Hypothalamus (tissue), 51 donors: ENCODE data around the gene RBP7.
"Not testable (repeated sequence)": the region's sequence is repeated elsewhere in the genome, so short reads cannot be mapped to it uniquely, and the experiment has no call there.

Experiments
- DNase-seq, 51 donors: peaks; one replicate each; lab custom pipeline; 2025; lab: John Stamatoyannopoulos, UW

The RBP7 gene

DNA sequence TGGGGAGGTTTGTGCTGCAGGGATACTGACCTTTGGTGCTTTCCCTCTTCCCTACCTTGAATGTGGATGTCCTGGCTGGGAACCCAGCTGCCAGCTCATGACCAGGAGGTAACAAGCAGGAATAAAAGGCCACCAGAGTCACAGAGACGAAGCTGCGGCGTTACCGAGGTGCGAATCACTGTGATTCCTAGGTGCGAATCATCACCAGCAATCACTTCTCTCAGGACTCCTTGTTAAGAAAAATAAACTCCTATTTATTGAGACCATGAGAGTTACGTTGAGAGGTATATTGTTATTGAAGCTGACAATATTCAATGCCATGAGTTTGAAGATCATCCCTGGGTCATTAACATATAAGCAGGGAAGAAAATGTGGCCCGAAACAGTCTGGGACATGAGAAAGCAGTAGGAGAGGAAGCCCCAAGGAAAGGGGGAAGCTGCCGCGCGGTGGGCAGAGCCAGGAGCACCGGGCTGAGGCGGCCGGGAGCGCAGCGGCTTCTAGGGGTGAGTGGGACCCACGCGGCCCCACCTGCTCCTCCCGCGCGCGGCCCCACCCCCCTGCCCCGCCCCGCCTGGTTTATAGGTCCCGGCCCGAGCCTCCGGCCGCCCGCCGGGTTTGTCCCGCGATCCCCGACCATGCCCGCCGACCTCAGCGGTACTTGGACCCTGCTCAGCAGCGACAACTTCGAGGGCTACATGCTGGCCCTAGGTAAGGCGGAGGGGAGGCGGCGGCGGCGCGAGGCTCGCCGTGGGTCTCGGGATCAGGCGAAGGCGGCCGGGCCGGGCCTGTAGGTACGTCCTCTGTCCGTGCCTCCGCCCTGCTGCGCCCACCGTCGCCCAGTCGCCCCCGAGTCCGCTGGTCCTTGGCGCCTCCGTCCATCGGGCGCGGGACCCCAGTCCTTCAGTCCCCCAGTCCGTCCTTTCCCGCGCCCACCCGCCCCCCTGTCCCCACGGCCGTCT is at the start of gene RBP7:
RBP7 (plus strand) TSS at position 605 of the 959 bp plus-strand sequence; CDS start at position 636, 31 bp downstream.
- peak in 9 of 51 donors; percentile 3 to 43 (median 19) for DNase-seq

DNA sequence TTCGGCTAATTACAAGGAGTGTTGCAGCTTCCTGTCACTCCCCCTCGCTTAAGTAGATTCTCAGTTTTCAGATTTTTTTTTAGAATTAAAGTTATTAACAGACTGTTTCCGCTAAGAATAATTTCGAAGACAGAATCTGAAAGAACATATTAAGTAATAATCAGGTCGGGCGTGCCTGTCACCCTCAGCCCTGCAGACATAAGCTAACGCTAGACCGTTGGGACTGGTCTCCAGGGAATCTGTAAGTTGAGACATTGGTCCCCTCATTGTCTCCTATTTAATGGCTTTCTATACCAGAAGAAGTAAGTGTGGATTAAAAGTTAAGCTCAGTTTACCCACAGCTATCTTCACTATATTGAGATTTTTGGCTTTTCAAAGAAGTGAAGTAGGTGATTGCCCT is 39.3 kb upstream of the RBP7 start:
- DNase-seq: no peak

DNA sequence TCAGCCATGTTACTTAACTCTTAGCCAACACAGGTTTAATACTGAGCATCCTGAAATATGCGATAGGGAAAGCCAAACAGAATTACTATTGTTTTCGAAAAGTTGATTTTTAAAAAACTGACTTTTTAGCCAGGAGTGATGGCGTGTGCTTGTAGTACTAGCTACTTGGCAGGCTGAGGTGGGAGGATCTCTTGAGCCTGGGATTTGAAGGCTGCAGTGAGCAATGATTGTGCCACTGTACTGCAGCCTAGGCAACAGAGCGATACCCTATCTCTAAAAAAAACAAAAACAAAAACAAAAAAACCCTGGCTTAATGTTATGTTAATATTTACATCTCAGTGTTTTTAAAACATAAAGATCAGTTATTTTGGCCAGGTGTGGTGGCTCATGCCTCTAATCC is 37.0 kb upstream of the RBP7 start:
- DNase-seq: no peak

DNA sequence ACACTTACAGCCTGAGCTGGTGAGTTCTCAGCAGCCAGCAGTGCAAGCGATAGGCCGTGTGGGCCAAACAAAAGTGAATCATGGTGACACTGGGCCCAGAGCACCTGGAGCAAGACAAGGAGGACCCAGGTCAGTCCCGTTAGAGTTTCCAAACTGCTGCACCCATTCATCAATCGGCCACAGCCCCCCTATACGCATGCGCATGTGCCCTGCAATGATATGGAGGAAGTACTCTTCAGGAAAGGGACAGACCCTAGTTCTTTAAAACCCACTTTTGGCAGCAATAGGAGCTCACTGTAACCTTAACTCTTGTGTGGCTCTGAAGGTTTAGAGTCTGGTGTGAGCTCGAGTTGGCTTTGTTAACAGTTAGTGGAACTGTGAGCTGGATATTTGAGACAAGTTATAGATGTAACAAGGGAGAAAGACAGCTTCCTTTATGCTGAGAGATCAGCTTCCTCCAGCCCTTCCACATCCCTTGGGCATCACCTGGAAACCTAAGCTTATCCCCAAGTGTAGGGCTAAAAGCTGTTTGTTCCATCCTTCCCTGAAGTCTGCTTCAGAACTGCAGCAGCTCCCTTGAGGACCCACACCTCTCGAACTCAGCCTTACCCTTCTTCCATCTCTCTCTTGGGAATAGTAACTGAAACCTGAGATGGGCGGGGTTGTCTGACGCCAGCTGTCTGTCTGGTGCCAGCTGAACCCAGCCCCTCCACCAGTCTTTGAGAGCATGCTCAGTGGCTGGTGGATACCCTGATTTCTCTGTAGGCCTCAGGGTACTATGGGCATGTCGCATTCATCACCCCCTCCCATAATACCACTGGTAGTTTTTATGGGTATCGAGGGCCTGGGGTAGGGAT is 36.1 kb upstream of the RBP7 start:
- DNase-seq: no peak

DNA sequence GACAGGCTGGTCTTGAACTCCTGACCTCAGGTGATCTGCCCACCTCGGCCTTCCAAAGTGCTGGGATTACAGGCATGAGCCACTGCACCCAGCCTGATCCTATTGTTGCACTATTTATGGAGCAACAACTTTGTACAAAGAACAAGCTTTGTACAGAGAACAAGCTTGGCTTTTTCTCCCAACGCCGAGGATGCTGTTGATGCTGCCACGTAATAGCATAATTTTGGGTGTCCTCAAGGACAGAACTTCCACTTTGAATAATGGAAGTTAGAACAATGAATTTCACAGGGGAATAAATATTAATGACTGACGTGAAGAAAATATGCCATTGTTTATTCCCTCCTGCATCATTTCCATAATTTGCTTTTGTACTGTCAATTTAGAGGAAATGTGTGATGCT is 12.8 kb upstream of the RBP7 start:
- peak in 10 of 51 donors; percentile 1 to 28 (median 8) for DNase-seq

DNA sequence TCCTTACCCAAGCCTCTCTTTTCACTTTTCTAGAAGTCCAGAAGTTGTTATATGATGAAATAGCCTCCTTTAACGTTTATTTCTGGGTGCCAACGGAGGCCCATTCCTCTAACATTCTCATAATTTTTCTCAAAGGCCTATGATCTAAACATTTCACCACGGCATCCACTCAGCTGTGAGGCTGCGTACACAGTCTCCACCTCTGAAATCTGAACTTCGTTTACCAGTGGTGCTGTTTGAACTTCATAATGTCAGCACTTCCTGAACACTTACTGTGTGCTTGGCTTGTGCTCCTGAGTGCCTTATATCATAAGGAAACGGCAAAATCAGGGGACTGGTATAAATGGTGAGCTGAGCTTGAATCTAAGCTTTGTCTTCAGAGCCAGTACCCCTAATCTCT is 12.0 kb upstream of the RBP7 start:
- no peak for DNase-seq

DNA sequence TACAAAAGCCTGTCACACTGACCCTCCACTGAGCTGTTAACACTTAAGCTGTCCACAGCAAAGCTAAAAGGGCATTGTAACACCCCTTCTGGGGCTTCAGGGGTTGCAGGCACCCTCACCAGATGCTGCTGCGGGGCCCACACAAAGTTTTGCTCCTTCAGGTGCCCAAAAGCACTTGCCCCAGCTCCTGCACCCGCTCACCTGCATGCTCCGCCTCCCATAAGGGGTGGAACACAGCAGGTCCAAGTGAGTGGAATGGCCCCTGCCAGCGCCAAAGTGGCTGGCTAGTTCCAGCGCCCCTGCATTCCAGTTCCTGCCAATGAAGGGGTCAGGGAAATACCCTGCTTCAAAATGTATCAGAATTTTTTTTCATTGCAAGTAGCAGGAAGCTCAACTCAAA is 7.3 kb upstream of the RBP7 start:
- DNase-seq: no peak

DNA sequence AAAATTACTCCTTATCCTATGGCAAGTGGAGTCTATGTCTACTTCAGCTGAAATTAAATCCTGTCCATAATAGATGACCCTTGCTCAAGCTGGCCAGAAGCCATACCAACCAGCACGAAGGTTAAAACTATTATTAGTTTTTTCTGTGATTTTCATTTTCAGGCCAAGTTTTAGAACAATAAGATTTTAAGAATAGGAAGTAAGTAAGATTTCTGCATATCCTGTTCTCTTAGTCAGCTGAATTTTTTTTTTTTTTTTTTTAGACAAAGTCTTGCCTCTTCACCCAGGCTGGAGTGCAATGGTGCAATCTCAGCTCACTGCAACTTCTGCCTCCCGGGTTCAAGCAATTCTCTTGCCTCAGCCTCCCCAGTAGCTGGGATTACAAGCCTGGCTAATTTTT is 6.1 kb upstream of the RBP7 start:
- DNase-seq: no peak

DNA sequence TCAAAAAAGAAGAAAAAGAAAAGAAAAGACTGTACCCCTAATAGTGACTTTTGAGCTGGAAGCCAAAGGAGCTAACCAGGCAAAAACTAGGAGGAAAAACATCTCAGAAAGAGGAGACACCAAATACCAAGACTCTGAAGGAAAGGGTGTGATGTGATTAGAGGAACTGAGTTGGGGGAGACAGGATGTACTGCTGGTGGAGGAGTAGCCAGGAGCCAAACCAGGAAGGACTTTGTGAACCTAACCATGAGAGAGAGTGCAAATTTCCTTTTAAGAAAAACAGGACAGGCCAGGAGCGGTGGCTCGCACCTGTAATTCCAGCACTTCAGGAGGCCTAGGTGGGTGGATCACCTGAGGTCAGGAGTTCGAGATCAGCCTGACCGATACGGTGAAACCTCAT is 4.1 kb upstream of the RBP7 start:
- DNase-seq: no peak

DNA sequence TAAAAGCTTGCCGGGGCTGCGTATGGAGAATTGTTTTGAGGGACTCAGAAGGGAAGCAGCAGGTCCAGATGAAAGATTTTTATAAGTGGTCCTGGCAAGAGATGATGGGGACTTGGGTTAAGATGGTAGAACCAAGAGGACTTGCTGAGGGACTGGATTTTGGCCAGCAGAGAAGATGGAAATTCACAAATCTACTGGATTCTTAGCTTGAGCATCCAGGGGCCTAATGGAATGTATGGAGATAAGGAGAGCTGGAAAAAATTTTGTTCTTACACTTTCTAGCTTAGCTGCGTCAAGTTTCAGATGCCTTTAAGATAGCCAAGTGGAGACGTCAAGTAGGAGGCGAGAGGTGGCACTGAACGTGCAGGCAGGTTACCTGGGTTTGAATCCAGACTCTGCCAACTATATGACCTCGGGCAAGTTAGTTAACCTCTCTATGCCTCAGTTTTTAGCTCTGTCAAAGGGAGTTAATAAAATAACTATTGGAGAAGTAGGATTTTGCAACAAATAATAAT is 3.4 kb upstream of the RBP7 start:
- no peak for DNase-seq

DNA sequence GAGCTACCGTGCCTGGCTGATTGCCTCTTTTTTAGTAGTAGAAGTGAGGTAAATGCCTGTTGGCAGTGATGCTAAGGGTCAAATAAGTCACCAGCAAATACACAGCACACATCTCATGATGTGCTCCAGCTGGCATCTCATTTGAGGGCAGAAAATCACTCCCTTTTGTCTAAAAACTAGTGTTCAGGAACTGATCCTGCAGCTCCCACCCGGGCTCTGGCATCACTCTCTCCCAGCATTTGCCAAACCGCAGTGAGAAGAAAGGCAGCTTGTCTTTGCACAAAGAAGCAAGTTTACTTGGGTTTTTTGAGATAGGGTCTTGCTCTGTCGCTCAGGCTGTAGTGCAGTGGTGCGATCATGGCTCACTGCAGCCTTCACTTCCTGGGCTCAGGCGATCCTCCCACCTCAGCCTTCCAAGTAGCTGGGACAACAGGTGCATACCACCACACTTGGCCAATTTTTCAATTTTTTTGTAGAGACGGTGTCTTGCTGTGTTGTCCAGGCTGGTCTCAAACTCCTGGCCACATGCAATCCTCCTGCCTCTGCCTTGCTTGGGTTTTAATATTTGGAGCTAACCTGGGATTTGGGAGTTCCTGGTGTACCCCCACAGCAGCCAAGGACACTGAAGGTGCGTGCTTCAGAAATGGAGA is 4.1 kb downstream of the RBP7 start:
- DNase-seq: peak in 36 of 51 donors; percentile 8 to 77 (median 31)

DNA sequence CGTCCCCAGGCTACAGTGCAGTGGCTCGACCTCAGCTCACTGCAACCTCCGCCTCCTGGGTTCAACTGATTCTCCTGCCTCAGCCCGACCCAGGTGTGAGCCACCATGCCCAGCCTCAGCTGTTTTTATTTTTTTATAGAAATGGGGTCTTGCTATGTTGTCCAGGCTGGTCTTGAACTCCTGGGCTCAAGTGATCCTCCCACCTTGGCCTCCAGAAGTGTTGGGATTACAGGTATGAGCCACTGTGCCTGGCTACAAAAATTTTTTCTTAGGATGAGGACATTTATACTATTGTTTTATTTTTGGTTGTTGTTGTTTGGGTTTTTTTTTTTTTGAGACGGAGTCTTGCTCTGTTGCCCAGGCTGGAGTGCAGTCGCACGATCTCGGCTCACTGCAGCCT is 8.2 kb downstream of the RBP7 start:
- DNase-seq: not testable (repeated sequence)

DNA sequence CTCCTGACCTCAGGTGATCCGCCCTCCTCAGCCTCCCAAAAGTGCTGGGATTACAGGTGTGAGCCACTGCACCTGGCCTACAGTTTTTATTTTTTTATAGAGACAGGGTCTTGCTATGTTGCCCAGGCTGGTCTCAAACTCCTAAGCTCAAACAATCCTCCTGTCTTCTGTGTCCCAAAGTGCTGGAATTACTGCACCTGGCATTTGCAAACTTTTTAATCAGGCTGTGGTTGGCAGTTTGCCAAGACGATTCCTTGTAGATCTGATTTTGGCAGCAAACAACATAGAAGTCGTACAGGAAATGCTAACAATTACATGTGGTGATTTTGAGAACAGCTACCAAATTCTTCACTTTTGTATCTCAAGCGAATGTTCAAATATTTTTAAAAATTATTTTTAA is 10.1 kb downstream of the RBP7 start:
- DNase-seq: no peak

DNA sequence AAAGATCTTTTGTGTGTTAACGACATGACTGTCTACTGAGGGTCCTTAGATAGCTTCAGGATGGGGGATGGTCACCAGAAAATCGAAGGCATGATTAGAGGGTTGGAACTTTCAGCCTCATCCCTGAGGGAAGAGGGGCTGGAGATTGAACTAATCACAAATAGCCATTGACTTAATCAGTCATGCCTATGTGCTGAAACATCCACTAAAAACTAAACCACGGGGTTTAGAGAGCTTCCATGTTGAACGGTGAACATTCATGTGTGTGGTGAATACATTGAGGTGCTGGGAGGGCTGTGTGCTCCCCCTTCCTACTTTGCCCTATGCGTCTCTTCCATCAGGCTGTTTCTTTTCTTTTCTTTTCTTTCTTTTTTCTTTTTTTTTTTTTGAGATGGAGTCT is 17.0 kb downstream of the RBP7 start:
- DNase-seq: no peak

DNA sequence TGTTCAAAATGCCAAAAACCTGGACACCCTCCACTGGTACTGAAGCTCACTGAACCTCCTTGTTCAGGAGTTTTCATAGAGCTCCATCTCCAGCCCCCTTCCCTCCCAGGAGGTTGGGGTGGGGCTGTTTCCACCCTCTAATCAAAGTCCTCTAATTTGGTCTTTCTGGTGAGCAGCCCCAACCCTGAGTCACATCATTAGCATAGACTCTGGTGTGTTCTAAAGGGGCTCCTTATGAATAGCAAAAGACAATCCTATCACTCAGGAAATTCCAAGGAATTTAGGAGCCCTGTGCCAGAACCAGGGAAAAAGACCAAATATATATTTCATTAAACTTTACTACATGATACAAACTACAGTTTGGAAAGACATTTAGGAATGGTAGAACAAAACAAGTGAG is 22.5 kb downstream of the RBP7 start:
- DNase-seq: no peak

DNA sequence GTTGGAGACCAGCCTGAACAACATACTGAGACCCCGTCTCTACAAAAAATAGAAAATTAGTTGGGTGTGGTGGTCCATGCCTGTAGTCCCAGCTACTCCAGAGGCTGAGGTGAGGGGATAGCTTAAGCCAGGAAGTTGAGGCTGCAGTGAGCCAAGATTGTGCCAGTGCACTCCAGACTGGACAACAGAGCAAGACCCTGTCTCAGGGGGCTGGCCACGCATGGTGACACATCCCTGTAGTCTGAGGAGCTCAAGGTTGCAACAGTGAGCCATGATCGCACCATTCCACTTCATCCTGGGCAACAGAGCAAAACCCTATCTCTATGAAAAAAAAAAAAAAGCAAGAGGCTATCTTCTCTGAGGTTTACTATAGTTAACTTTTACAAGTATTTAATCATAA is 23.1 kb downstream of the RBP7 start:
- DNase-seq: no peak

DNA sequence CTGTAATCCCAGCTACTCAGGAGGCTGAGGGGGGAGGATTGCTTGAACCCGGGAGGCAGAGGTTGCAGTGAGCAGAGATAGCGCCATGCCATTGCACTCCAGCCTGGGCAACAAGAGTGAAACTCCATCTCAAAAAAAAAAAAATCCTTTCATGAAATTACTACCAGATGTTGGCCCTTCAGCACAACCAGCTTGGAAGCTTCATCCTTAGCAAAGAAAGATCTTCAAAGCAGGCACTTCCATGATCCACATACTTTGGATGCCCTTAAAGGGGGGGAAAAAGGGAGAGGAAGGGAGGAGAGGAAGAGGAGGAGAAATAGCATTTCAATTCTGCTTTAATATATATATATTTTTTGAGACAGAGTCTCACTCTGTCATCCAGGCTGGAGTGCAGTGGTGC is 23.6 kb downstream of the RBP7 start:
- DNase-seq: not testable (repeated sequence)

DNA sequence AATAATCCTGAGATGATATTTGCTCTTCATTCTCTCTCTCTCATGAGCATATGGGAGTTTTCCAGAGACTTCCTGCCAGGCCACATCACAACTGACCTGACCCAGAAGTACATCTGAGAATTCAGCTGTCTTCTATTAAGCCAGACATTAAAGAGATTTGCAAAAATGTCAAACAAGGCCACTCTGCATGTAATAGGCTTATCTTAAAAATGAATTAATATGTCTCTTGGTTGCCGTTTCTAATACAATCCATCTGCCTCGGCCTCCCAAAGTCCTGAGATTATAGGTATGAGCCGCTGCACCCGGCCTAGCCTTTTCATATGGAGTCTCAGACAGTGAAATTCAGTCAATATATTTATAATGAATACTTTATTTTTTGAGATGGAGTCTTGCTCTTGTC is 25.0 kb downstream of the RBP7 start:
- not testable (repeated sequence) for DNase-seq

DNA sequence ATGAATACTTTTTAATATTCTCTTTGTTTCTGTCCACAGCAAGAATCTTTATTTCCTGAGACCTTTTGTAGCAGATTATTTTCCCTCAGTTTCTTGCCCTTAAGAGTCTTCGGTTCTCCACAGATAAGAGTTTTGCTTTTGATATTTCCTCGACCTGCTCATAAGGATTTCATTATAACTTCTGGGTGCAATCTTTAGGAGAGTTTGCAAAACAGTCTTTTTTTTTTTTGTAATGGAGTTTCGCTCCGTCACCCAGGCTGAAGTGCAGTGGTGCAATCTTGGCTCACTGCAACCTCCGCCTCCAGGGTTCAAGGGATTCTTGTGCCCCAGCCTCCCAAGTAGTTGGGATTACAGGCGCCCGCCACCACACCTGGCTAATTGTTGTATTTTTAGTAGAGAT is 25.6 kb downstream of the RBP7 start:
- DNase-seq: no peak

DNA sequence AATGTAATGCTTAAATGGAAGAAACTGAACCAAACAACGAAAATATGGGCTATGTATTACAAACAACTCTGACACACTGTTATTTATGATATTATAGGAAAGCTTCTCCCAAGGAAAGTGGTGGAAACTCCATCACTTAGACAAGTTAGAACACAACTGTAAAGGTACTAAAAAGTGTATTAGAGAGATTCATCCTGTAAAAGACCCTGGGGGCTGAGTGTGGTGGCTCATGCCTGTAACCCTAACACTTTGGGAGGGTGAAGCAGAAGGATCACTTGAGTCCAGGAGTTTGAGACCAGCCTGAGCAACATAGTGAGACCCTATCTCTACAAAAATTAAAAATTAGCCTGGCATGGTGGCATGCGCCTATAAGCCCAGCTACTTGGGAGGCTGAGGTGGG is 28.3 kb downstream of the RBP7 start:
- no peak for DNase-seq

DNA sequence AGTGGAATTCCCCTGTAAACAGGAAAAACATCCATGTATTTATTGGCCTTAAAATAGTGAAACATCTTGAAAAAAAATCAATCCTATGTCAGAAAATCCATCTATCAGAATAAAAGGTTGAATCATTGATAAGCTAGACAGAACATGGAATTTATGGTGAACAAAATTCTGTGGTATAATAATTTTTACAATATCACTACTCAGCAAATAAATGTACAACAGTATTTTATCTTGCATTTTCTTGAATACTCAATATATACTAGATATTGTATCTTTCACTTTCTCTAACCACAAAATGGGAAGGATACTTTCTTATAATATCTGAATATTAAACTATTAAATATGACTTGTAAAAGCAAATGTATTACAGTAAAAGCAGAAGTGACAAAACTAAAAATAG is 30.0 kb downstream of the RBP7 start:
- no peak for DNase-seq
